ENCODE data around the gene NCAM1.

The NCAM1 gene

GRCh38 chr11:113255741-113256140 lies 294.5 kb downstream of the NCAM1 start:
- no peak for DNase-seq (ENCODE audit: low spot score)

DNA sequence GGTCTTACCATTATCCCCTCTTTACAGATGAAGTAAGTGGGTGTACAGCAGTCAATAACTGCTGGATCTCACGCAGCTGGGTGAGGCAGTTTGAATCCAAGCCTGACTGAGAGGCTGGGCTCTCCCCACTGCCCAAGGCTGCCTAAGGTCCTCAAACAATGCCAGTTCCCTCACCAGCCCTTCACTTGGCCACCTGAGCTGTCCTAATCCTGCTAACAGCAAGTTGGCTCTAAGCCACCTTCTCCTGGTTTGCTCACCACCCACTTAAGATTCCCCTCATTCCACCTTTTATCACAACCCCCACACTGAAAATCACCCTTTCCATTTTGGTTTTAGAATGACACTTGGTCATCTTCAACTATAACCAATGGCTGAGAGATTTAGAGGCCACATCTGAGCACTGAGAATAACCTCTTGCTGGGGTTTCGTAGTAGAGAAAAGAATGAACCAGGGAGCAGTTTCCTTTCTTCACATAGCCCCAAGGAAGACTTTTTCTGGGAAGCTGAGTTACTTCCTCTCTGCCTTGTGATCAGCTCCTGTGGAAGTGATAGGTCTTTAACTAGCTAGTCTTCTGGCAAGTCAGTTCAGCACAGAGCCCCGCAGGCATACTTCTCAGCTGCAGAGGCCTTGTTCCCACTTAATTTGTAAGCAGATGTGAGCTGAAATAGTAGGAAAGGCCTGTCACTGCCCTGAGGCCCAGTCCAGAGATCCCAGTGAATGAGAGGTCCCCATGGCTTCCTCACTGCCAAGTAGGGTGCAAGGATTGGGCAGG lies 295.4 kb downstream of the NCAM1 start:
- no peak for DNase-seq (ENCODE audit: low spot score)

DNA sequence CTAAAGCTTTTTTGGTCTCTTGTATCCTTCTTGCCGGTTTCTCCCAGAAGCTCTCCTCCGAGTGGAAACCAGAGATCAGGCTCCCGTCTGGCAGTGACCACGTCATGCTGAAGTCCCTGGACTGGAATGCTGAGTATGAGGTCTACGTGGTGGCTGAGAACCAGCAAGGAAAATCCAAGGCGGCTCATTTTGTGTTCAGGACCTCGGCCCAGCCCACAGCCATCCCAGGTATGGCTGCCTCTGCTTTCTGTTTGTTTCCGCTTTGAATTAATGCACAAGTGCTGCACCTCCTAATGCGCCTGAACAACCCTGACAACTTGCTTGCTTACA lies 298.8 kb downstream of the NCAM1 start:
- DNase-seq (ENCODE audit: low spot score) = no peak

- DNase-seq (ENCODE audit: low spot score) = no peak
These were observed 299.3 kb downstream of the NCAM1 start for GRCh38 chr11:113260541-113260940.

DNA sequence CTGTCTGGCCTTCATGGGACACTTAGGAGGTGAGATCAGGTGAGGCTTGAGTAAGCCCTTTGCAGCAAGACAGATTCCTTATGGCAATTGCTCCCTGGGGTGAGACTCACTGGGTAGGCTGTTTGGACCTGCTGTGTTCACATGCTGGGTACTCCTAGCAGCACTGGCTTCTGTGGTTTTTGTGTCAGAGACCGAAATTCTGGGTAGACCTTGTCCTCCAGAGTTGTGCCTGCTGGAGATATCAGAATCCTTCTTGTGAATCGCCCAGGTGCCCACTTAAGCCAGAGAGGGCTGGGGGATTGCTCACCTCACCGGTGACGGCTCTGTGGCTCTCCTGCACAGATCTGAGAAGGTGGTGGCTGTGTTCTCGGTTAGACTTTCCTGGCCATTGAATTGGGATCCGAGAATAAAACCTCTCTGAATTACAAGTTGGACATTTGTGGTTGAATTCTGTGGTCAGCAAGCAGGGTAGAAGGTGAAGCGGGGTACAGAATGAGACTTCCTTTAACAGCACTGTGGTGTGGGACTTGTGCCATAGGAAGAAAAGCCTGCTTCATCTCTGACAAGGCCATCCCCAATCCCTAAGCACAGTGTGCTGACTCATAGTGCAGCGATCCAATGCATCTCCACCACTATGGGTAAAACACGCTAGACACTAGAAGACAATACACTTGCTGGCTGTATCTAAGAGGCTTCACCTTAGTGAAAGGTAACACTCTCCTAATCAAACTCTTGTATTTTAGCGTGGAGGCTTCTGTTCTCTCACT lies 300.7 kb downstream of the NCAM1 start:
- no peak for DNase-seq (ENCODE audit: low spot score)

DNA sequence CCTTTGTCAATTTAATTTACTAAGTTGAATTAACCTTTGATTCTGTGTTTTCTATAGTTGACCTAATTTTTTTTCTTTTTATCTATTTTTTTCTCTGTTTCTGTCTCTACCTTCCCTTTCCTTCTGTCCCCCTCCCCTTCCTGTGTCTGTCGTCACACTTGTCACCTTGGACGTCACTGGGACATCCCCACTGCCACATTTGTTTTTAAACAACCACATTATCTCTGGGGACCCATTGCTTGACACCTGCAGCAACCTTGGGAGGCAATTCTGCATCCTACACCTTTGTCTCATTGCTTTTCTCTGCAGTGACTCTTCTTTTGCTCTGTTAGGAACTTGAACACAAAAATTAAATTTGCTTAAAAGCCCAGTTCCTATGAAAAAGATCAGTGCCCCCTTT lies 301.4 kb downstream of the NCAM1 start:
- no peak for DNase-seq (ENCODE audit: low spot score)

GRCh38 chr11:113263458-113264259 lies 302.4 kb downstream of the NCAM1 start:
- DNase-seq (ENCODE audit: low spot score) = no peak

DNA sequence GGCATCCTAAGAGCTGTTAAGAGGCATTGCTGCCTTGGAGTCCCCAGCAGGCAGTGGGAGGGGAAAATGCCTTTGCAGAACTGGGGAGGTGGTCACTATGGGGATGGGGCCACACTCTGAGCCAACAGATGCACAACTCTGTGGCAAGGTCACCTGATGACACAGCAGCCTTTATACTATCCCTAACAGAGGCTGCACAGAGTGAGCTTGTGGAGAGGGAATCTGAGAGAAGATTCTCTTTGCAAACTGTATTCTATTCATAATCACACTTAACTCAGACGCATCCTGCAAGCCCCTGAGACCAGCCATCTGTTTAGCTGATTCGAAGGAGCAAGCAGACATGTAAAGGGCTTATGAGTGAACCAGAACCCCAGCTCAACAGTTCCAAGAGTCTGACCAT lies 304.1 kb downstream of the NCAM1 start:
- DNase-seq (ENCODE audit: low spot score) = no peak

GRCh38 chr11:113267493-113267892 lies 306.3 kb downstream of the NCAM1 start:
- DNase-seq (ENCODE audit: low spot score) = no peak

GRCh38 chr11:113269096-113269495 lies 307.9 kb downstream of the NCAM1 start:
- DNase-seq (ENCODE audit: low spot score) = no peak

GRCh38 chr11:113269636-113270035 lies 308.4 kb downstream of the NCAM1 start:
- DNase-seq (ENCODE audit: low spot score) = no peak

DNA sequence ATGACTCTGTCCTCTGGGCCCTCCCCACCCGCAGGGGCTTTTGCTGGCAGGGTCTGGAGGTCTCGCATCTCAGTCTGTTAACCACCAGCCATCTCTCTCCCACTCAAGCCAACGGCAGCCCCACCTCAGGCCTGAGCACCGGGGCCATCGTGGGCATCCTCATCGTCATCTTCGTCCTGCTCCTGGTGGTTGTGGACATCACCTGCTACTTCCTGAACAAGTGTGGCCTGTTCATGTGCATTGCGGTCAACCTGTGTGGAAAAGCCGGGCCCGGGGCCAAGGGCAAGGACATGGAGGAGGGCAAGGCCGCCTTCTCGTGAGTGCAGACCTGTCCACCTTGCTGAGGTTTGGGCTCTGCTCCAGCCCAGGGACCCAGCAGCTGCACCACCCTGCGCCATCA lies 308.9 kb downstream of the NCAM1 start:
- no peak for DNase-seq (ENCODE audit: low spot score)

DNA sequence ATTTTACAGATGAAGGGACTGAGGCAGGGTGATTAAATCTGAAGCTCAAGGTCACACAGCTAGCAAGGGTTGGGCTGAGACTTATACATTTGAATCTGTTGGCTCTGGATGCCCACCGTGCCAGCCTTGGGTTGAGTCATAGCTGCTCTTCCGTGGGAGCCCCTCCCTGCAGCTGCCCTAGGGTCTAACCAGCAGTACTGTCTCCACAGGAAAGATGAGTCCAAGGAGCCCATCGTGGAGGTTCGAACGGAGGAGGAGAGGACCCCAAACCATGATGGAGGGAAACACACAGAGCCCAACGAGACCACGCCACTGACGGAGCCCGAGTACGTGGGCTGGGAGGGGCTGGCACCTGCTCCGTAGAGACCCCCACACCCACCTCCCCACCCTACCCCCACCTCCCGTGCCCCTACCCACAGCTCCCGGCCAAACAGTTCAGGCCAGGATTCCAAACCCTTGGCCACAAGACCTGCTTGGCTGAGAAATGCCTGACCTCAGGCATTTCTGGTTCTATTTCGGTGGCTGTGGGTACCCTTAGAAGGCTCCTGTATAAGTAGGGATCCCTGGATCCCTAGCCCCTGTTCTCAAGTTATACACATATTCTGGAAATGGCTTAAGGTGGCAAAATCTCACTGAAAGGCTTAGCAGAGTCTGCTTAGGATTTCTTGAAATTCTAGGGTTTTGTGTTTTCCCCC lies 310.5 kb downstream of the NCAM1 start:
- DNase-seq (ENCODE audit: low spot score) = no peak

- DNase-seq (ENCODE audit: low spot score) = no peak
These were observed 311.1 kb downstream of the NCAM1 start for GRCh38 chr11:113272281-113272680.

DNA sequence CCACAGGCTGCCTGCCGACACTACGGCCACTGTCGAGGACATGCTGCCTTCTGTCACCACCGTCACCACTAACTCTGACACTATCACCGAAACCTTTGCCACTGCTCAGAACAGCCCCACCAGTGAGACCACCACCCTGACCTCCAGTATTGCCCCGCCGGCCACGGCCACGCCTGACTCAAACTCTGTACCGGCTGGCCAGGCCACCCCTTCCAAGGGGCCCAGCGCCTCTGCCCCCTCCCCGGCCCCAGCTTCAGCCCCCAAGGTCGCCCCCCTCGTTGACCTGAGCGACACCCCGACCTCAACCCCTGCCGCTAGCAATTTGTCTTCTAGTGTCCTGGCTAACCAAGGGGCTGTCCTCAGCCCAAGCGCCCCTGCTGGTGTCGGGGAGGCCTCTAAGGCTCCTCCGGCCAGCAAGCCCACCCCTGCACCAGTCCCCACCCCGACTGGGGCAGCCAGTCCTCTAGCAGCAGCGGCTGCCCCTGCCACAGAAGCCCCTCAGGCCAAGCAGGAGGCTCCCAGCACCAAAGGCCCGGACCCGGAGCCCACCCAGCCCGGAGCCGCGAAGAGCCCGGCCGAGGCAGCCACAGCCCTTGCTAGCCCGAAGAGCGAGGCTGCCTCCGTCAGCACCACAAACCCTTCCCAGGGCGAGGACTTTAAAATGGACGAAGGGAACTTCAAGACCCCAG lies 311.9 kb downstream of the NCAM1 start:
- no peak for DNase-seq (ENCODE audit: low spot score)

- DNase-seq (ENCODE audit: low spot score) = no peak
These were observed 312.5 kb downstream of the NCAM1 start for GRCh38 chr11:113273720-113274119.

DNA sequence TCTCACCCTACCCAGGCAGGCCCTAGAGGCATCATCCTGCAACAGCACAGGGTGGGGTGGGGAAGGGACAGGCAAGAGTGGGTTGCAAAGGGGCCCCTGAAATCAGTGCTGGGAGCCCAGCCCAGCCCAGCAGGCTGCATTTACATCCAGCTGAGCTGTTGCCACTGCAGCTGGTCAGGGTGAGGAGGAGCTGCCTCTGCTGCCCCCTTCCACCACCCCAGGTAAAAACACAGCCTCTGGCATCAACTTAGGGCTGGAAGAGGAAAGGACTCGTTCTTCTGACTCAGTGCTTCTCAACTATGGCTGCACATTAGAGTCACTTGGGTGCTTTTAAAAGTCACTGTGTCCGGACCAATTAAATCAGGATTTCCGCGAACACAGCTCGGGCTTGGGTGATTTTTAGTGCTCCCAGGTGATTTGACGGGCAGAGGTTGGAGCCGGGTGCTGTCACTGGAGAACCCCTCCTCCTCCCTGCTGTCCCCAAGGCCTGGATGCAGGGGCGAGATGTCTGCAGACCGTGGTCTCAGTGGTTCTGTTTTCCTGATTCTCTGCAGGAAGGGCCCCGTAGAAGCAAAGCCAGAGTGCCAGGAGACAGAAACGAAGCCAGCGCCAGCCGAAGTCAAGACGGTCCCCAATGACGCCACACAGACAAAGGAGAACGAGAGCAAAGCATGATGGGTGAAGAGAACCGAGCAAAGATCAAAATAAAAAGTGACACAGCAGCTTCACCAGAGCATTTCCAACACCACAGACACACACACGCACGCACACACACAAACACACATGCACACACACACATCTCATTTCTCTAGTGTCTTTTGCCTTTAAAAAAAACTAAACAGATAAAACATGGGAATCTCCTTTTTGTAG lies 313.7 kb downstream of the NCAM1 start:
- peak; percentile 53 for DNase-seq (ENCODE audit: low spot score)

DNA sequence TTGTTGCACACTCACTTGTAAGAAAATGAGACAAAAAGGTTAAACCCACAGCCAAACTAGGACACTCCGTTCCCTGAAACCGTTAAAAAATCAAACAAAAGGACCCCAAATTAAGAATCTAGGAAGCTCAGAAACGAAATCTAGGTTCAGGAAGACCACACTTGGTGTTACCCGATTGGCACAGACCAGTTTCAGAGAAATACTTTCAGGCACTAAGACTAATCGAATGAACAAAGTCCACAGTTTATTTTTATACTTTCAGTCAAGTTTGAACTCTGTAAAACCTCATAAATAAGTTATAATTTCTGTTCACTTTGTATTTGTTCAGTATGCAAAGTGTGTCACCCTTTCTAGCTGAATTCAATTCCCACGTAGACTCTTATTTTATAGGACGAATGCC lies 314.4 kb downstream of the NCAM1 start:
- no peak for DNase-seq (ENCODE audit: low spot score)

GRCh38 chr11:113276466-113276865 lies 315.2 kb downstream of the NCAM1 start:
- DNase-seq (ENCODE audit: low spot score) = peak; percentile 11

DNA sequence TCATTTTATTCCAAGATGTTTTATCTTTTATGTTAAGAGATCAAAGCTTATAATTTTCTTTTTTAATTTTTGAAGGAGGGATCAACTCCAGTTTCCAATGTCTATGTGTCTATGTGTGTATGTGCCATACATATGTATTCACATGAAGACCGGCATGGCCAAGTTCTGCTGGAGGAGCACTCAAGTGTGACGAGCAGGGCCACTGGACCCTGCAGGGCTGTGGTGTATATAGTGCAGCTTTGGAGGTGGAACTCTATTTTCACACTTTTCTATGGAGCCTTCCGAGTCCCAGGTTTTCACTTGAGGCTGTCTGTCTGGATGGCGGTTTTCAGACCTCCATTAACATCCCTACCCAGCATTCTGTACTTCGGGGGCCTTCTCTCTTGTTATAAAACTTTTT lies 316.7 kb downstream of the NCAM1 start:
- no peak for DNase-seq (ENCODE audit: low spot score)

DNA sequence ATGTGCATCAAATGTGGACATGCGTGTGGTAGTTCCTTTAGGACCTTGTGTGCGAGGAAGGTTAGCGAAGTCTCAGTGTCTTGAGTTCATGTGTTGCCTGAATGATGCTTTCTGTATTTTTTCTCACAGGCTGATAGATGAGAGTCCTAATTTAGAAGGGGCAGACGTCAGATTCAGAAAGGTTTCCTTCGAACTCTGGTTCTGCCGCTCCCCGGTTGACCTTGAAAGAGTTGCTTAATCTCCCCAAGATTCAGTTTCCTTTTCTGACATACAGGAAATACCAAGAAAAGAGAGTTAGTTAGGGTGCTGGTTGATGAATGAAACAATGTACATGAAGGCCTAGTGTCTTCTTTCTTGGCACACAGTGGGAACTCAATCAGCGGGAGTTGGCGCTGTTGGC lies 317.3 kb downstream of the NCAM1 start:
- no peak for DNase-seq (ENCODE audit: low spot score)
